SK-N-SH (cell line): Measurements from ENCODE around the gene RPP25.

ENCODE experiments used
- EP300 ChIP-seq, 2 experiments: IDR thresholded peaks; 2 replicates each; pipeline versions ENCODE4 v1.4.0 to v1.6.1; 2012; ENCODE audit warnings: borderline replicate concordance in 1 of 2, low read depth in 1 of 2, low read length in 1 of 2
- POLR2AphosphoS5 ChIP-seq: IDR thresholded peaks from 2 replicates; pipeline ENCODE4 v1.6.1; 2012; ENCODE audit warnings: low read depth, low read length
- RCOR1 ChIP-seq: fragments of 150-350 bp; IDR thresholded peaks from 2 replicates; pipeline ENCODE4 v1.6.1; 2017; ENCODE audit warnings: antibody characterized with exemption, low read length
- RFX5 ChIP-seq: IDR thresholded peaks from 2 replicates; pipeline ENCODE4 v1.6.1; 2012; ENCODE audit warnings: mild to moderate bottlenecking, improper control_type of control experiment, low read length
- SMC3 ChIP-seq: IDR thresholded peaks from 2 replicates; pipeline ENCODE4 v1.6.1; 2012; ENCODE audit warnings: low read depth, low read length, improper control_type of control experiment
- TAF1 ChIP-seq: IDR thresholded peaks from 2 replicates; pipeline ENCODE4 v1.6.1; 2012; ENCODE audit warnings: low read depth, mild to moderate bottlenecking, low read length, moderate library complexity, borderline replicate concordance
- TF ChIP-seq, protein P1 (sequence below): IDR thresholded peaks from 2 replicates; pipeline ENCODE4 v1.4.0; 2012; ENCODE audit warnings: low read depth
- TF ChIP-seq, protein P2 (sequence below): fragments of 200-600 bp; sonication (generic); IDR thresholded peaks from 2 replicates; pipeline ENCODE4 v1.6.1; 2017; ENCODE audit warnings: antibody characterized with exemption, mild to moderate bottlenecking, moderate library complexity
- TF ChIP-seq, protein P3 (sequence below): fragments of 150-350 bp; IDR thresholded peaks from 2 replicates; pipeline ENCODE4 v1.6.1; 2017; ENCODE audit warnings: antibody characterized with exemption, low read length, low read depth, borderline replicate concordance
- TF ChIP-seq, protein P4 (sequence below): IDR thresholded peaks from 2 replicates; pipeline ENCODE4 v1.4.0; 2012; ENCODE audit warnings: low read depth, borderline replicate concordance

DNA sequence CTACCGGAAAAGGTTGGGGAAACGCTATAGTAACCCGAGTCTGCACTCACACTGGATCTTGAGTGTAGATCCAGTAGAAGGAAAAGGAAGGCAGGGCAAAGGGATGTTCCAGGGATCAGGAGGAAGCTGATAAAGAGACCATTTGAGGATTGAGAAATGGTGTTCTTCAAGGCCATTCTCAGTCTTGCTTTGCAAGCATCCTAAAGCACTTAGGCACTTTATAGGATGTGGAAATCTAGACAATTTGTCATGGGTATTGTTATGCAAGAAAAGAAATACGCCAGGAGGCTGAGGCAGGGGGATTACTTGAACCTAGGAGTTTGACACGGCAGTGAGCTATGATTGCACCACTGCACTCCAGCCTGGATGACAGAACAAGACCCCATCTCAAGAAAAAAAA is 25.6 kb upstream of the RPP25 start:
- TF ChIP-seq, protein P1, sequence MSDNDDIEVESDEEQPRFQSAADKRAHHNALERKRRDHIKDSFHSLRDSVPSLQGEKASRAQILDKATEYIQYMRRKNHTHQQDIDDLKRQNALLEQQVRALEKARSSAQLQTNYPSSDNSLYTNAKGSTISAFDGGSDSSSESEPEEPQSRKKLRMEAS = no peak
- TF ChIP-seq, protein P2, sequence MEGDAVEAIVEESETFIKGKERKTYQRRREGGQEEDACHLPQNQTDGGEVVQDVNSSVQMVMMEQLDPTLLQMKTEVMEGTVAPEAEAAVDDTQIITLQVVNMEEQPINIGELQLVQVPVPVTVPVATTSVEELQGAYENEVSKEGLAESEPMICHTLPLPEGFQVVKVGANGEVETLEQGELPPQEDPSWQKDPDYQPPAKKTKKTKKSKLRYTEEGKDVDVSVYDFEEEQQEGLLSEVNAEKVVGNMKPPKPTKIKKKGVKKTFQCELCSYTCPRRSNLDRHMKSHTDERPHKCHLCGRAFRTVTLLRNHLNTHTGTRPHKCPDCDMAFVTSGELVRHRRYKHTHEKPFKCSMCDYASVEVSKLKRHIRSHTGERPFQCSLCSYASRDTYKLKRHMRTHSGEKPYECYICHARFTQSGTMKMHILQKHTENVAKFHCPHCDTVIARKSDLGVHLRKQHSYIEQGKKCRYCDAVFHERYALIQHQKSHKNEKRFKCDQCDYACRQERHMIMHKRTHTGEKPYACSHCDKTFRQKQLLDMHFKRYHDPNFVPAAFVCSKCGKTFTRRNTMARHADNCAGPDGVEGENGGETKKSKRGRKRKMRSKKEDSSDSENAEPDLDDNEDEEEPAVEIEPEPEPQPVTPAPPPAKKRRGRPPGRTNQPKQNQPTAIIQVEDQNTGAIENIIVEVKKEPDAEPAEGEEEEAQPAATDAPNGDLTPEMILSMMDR = no peak
- TF ChIP-seq, protein P3, sequence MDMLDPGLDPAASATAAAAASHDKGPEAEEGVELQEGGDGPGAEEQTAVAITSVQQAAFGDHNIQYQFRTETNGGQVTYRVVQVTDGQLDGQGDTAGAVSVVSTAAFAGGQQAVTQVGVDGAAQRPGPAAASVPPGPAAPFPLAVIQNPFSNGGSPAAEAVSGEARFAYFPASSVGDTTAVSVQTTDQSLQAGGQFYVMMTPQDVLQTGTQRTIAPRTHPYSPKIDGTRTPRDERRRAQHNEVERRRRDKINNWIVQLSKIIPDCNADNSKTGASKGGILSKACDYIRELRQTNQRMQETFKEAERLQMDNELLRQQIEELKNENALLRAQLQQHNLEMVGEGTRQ = no peak
- TF ChIP-seq SMC3 (no peak), POLR2AphosphoS5 (no peak), RFX5 (no peak), RCOR1 (no peak), TAF1 (no peak), EP300 (IDR thresholded peaks at IDR 0.05; ENCODE audit: borderline replicate concordance in 1 of 2, low read depth in 1 of 2, low read length in 1 of 2) (no peak)
- TF ChIP-seq, protein P4, sequence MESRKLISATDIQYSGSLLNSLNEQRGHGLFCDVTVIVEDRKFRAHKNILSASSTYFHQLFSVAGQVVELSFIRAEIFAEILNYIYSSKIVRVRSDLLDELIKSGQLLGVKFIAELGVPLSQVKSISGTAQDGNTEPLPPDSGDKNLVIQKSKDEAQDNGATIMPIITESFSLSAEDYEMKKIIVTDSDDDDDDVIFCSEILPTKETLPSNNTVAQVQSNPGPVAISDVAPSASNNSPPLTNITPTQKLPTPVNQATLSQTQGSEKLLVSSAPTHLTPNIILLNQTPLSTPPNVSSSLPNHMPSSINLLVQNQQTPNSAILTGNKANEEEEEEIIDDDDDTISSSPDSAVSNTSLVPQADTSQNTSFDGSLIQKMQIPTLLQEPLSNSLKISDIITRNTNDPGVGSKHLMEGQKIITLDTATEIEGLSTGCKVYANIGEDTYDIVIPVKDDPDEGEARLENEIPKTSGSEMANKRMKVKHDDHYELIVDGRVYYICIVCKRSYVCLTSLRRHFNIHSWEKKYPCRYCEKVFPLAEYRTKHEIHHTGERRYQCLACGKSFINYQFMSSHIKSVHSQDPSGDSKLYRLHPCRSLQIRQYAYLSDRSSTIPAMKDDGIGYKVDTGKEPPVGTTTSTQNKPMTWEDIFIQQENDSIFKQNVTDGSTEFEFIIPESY = no peak
